ENCODE data around the gene ACOT8.
A peak's percentile ranks its signal among the peaks of the same experiment; 100 is the strongest.

ACOT8 gene

GRCh38 chr20:45818239-45818638 lies 39.0 kb downstream of the ACOT8 start:
- Mint-ChIP-seq H3K27ac (peak overlapping the region in 2 of 3 experiments; percentile 13 to 40), H3K4me1 (peaks cover 38% of the 10 kb centered on the region), H3K36me3 (ENCODE audit: low read depth) (peaks cover 14% of the 10 kb centered on the region), H3K9me3 (no peaks in the 10 kb centered on the region), H3K4me3 (no peak overlapping the region), H3K27me3 (ENCODE audit: low read depth) (peaks cover 17% of the 10 kb centered on the region)
- no peak for TF ChIP-seq CTCF (IDR thresholded peaks at IDR 0.05; ENCODE audit: unreplicated experiment in 3 of 3)

GRCh38 chr20:45817376-45818194 lies 39.6 kb downstream of the ACOT8 start:
- Mint-ChIP-seq H3K4me3 (no peak overlapping the region), H3K9me3 (no peaks in the 10 kb centered on the region), H3K27me3 (ENCODE audit: low read depth) (peaks cover 13% of the 10 kb centered on the region), H3K36me3 (ENCODE audit: low read depth) (peaks cover 14% of the 10 kb centered on the region), H3K27ac (peak overlapping the region in 2 of 3 experiments; percentile 13 to 55), H3K4me1 (peaks cover 41% of the 10 kb centered on the region)
- no peak for TF ChIP-seq CTCF (IDR thresholded peaks at IDR 0.05; ENCODE audit: unreplicated experiment in 3 of 3)

GRCh38 chr20:45816951-45817350 lies 40.2 kb downstream of the ACOT8 start:
- Mint-ChIP-seq H3K36me3 (ENCODE audit: low read depth) (peaks cover 17% of the 10 kb centered on the region), H3K4me3 (peak overlapping the region in 2 of 3 experiments; percentile 40 to 60), H3K27me3 (ENCODE audit: low read depth) (peaks cover 7% of the 10 kb centered on the region), H3K27ac (peak overlapping the region in 2 of 3 experiments; percentile 34 to 69), H3K4me1 (peaks cover 41% of the 10 kb centered on the region), H3K9me3 (no peaks in the 10 kb centered on the region)
- TF ChIP-seq CTCF (IDR thresholded peaks at IDR 0.05; ENCODE audit: unreplicated experiment in 3 of 3) = no peak

GRCh38 chr20:45814314-45814713 lies 42.9 kb downstream of the ACOT8 start:
- Mint-ChIP-seq H3K36me3 (ENCODE audit: low read depth) (peaks cover 39% of the 10 kb centered on the region), H3K4me1 (peaks cover 32% of the 10 kb centered on the region)

GRCh38 chr20:45813489-45813888 lies 43.7 kb downstream of the ACOT8 start:
- no peaks in the 10 kb centered on the region for H3K9me3 Mint-ChIP-seq
- peak overlapping the region in 2 of 3 experiments; percentile 26 to 34 for H3K27ac Mint-ChIP-seq
- peaks cover 46% of the 10 kb centered on the region for H3K36me3 Mint-ChIP-seq (ENCODE audit: low read depth)
- H3K4me1 Mint-ChIP-seq = peaks cover 28% of the 10 kb centered on the region
- H3K27me3 Mint-ChIP-seq (ENCODE audit: low read depth) = no peaks in the 10 kb centered on the region
- peak overlapping the region; percentile 90 to 94 (median 93) for H3K4me3 Mint-ChIP-seq
- no peak for TF ChIP-seq CTCF (IDR thresholded peaks at IDR 0.05; ENCODE audit: unreplicated experiment in 3 of 3)

More at GRCh38 chr20:45814314-45814713, 42.9 kb downstream of the ACOT8 start:
- peak overlapping the region in 1 of 3 experiments; percentile 22 for H3K4me3 Mint-ChIP-seq
- TF ChIP-seq CTCF (IDR thresholded peaks at IDR 0.05; ENCODE audit: unreplicated experiment in 3 of 3) = no peak
- no peaks in the 10 kb centered on the region for H3K27me3 Mint-ChIP-seq (ENCODE audit: low read depth)
- no peaks in the 10 kb centered on the region for H3K9me3 Mint-ChIP-seq
- no peak overlapping the region for H3K27ac Mint-ChIP-seq

- Mint-ChIP-seq H3K36me3 (ENCODE audit: low read depth) (peaks cover 49% of the 10 kb centered on the region), H3K27me3 (ENCODE audit: low read depth) (no peaks in the 10 kb centered on the region), H3K27ac (peak overlapping the region in 2 of 3 experiments; percentile 26 to 81), H3K9me3 (no peaks in the 10 kb centered on the region), H3K4me3 (peak overlapping the region; percentile 90 to 94 (median 93)), H3K4me1 (peaks cover 25% of the 10 kb centered on the region)
- TF ChIP-seq CTCF (IDR thresholded peaks at IDR 0.05; ENCODE audit: unreplicated experiment in 3 of 3) = no peak
Observed at GRCh38 chr20:45813006-45813340, 44.2 kb downstream of the ACOT8 start.

Data from nephron (organoid).